Measurements from ENCODE around the gene PALLD. TPM values are rescaled to one million over a fixed set of nuclear protein-coding genes. Genes with fewer than 3 reads are reported as not detected.

PALLD gene
- total and polyA plus RNA-seq, 12 donors, result 30.3 to 203 (median 90.5) TPM

DNA sequence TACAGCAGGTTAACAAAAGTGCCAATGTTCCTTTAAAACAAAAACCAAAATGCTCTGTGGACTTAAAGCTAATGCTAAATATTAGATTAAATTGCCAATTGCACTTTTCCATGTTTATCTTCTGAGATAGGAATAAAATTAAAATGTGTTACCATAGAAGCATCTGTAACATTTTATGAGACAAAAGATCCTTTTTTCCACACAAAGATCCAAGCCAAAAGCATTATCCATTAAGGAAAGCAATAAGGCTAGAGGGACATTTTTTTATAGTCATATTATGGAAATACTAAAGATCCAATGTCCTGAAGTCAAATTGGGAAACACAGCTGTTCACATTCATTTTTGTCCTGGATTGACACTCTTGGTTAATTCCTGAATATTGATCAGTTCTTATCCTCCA lies 73.6 kb downstream of the PALLD start:
- H3K9me3 ChIP-seq (replicated peaks in 1 of 3), result no peaks in the 10 kb centered on the region
- intact Hi-C loops (cut with DNase I), result no loop called here
- H3K27me3 ChIP-seq, result no peaks in the 10 kb centered on the region
- DNase-seq, result no peak
- no peak overlapping the region for H3K27ac ChIP-seq
- no peak for TF ChIP-seq CTCF (IDR thresholded peaks at IDR 0.05)
- TF ChIP-seq POLR2A (IDR thresholded peaks at IDR 0.05), result no peak
- H3K4me3 ChIP-seq, result no peak overlapping the region
- H3K4me1 ChIP-seq (replicated peaks in 1 of 2), result no peaks in the 10 kb centered on the region
- H3K36me3 ChIP-seq (replicated peaks in 1 of 2), result no peaks in the 10 kb centered on the region

GRCh38 chr4:168572002-168572401 lies 75.2 kb downstream of the PALLD start:
- no peak for DNase-seq
- H3K36me3 ChIP-seq (replicated peaks in 1 of 2), result no peaks in the 10 kb centered on the region
- TF ChIP-seq CTCF (IDR thresholded peaks at IDR 0.05) (no peak), POLR2A (IDR thresholded peaks at IDR 0.05) (no peak)
- 82 to 87% (median 83%) methylated on average over 3 of the region's 3 CpGs for WGBS, 4 donors
- no peaks in the 10 kb centered on the region for H3K9me3 ChIP-seq (replicated peaks in 1 of 3)
- H3K4me3 ChIP-seq, result no peak overlapping the region
- H3K4me1 ChIP-seq (replicated peaks in 1 of 2), result no peaks in the 10 kb centered on the region
- H3K27ac ChIP-seq, result no peak overlapping the region
- no peaks in the 10 kb centered on the region for H3K27me3 ChIP-seq
- intact Hi-C loops (cut with DNase I), result no loop called here

DNA sequence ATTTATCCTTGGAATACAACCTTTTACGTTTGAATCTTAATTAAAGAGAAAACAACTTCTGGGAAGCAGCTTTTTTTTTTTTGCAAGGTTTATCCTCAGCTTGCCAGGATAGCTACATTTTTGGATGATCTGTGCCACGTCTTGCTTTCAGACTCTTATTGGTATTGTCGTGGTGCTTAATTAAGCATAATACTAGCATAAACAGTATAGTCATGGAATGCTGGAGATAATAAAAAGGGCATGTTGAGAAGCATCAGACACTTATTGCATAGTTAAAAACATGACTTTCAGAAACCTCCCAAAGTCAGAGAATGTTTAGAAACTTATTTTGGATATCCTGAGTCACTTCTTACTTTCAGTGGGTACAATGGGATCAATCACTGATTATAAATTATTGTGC lies 77.0 kb downstream of the PALLD start:
- H3K27me3 ChIP-seq, result no peaks in the 10 kb centered on the region
- no peaks in the 10 kb centered on the region for H3K36me3 ChIP-seq (replicated peaks in 1 of 2)
- 75 to 83% (median 76%) methylated on average over 3 of the region's 3 CpGs for WGBS, 4 donors
- no peaks in the 10 kb centered on the region for H3K4me1 ChIP-seq (replicated peaks in 1 of 2)
- no peak overlapping the region for H3K4me3 ChIP-seq
- TF ChIP-seq POLR2A (IDR thresholded peaks at IDR 0.05), result no peak
- no peak for TF ChIP-seq CTCF (IDR thresholded peaks at IDR 0.05)
- no peaks in the 10 kb centered on the region for H3K9me3 ChIP-seq (replicated peaks in 1 of 3)
- intact Hi-C loops (cut with DNase I), result no loop called here
- no peak for DNase-seq
- H3K27ac ChIP-seq, result no peak overlapping the region

DNA sequence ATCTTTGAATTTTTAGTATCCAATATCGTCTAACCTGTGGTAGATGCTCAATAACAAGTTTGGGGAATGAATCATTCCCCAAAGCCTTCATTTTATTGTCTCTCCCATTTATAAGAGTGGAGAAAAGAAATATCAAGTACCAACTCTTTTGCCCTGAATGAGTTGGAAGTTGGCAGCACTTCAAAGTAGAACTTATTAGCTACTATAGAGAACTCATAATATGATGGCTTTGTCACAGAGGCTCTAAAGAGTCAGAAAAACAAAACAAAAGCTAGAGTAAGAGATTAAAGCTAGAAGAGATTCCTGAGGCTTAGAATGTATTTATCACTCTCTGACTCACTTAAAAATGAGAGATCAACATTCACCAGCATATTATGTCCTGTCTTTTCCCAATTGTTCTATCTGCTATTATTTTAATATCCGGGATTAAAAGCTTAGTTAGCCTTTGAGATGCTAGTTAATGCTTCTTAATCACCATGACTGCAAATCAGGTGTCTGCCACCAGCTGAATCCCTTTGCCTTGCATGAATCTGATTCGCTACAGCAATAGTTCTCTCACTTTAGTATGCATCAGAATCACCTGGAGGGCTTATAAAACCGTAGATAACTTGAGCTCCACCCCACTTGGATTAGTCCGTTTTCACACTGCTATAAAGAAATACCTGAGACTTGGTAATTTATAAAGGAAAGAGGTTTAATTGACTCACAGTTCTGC lies 77.9 kb downstream of the PALLD start:
- no peak for TF ChIP-seq CTCF (IDR thresholded peaks at IDR 0.05)
- TF ChIP-seq POLR2A (IDR thresholded peaks at IDR 0.05), result no peak
- intact Hi-C loops (cut with DNase I), result no loop called here
- 66 to 84% (median 72%) methylated on average over 5 of the region's 5 CpGs for WGBS, 4 donors

More for the DNA sequence above, 77.9 kb downstream of the PALLD start:
- H3K4me3 ChIP-seq, result no peak overlapping the region
- H3K36me3 ChIP-seq (replicated peaks in 1 of 2), result no peaks in the 10 kb centered on the region
- no peaks in the 10 kb centered on the region for H3K9me3 ChIP-seq (replicated peaks in 1 of 3)
- DNase-seq, result no peak
- H3K4me1 ChIP-seq (replicated peaks in 1 of 2), result no peaks in the 10 kb centered on the region
- H3K27ac ChIP-seq, result no peak overlapping the region
- no peaks in the 10 kb centered on the region for H3K27me3 ChIP-seq
